Activated naive CD8-positive, alpha-beta T cell treated with anti-CD3 and anti-CD28 coated beads for 36 hours (primary cell): ENCODE data around the gene TGIF2. TPM values are rescaled to one million over a fixed set of nuclear protein-coding genes. Genes with fewer than 3 reads are reported as not detected.
A peak's percentile ranks its signal among the peaks of the same experiment; 100 is the strongest.
"Not testable (repeated sequence)": the region's sequence is repeated elsewhere in the genome, so short reads cannot be mapped to it uniquely, and the experiment has no call there.

Experiments
- DNase-seq: peaks from one replicate; pipeline ENCODE4 v3.0.0; 2021
- H3K27ac Mint-ChIP-seq: one replicate; pipeline ENCODE4 v1.8.0; 2022; ENCODE audit warnings: mild to moderate bottlenecking, moderate library complexity, mixed read lengths
- H3K27me3 Mint-ChIP-seq: one replicate; pipeline ENCODE4 v1.8.0; 2022; ENCODE audit warnings: mild to moderate bottlenecking, mixed read lengths
- H3K36me3 Mint-ChIP-seq: one replicate; pipeline ENCODE4 v1.8.0; 2021; ENCODE audit warnings: mild to moderate bottlenecking, mixed read lengths
- H3K4me1 Mint-ChIP-seq: one replicate; pipeline ENCODE4 v1.8.0; 2021; ENCODE audit warnings: mixed read lengths
- H3K4me3 Mint-ChIP-seq: one replicate; pipeline ENCODE4 v1.8.0; 2022; ENCODE audit warnings: mild to moderate bottlenecking, moderate library complexity, mixed read lengths
- H3K9me3 Mint-ChIP-seq: one replicate; pipeline ENCODE4 v1.8.0; 2022; ENCODE audit warnings: mixed read lengths
- total RNA-seq, 2 experiments: library from RNA; stranded (reverse); gene quantifications; one replicate each; pipeline ENCODE4 v1.2.3, GENCODE V29; 2021

TGIF2 gene
- total RNA-seq, 2 experiments from 2014 or later = 52.1 to 54.0 TPM

DNA sequence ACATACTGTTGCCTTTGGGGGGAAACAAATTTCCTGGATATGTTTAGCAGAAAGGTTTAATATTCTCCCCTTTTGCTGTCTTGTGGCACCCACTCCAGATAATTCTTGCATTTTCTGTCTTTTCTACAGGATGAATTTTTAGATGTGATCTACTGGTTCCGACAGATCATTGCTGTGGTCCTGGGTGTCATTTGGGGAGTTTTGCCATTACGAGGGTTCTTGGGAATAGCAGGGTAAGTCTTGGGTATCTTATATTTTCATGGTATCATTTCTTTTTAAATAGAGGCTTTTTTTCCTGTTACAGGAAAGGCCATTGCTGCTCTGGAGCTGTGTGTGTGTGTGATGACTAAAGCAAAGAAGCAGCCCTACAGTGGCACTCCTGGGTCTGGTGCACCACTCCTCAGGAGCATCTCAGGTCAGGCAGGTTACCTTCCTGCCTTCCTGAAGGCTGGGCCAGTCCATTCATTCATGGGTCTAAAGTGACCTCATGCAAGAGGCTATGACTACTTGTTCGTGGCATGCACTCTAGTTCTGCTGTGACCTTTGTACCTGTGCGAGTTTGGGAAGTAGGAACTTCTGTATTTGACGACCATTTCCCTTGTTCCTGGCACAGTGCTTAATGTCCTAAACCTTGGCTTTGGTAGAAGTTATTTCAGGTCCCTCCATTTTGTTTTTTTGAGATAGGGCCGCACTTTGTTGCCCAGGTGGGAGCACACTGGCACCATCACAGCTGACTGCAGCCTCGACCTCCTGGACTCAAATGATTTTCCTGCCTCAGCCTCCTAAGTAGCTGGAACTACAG lies 34.4 kb downstream of the TGIF2 start:
- Mint-ChIP-seq H3K36me3 (peaks cover 35% of the 10 kb centered on the region), H3K27me3 (no peaks in the 10 kb centered on the region), H3K4me3 (peak overlapping the region; percentile 99), H3K9me3 (no peaks in the 10 kb centered on the region), H3K4me1 (peaks cover 25% of the 10 kb centered on the region), H3K27ac (peak overlapping the region; percentile 94)
- no peak for DNase-seq

DNA sequence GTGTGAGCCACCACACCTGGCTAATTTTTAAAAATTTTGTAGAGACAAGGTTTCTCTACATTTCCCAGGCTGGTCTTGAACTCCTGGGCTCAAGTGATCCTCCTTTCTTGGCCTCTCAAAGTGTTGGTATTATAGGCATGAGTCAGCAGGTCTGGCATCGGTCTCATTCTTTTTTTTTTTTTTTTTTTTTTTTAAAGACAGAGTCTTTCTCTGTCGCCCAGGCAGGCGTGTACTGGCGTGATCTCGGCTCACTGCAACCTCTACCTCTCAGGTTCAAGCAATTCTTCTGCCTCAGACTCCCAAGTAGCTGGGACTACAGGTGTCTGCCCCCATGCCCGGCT lies 35.0 kb downstream of the TGIF2 start:
- peak overlapping the region; percentile 94 for H3K27ac Mint-ChIP-seq

DNA sequence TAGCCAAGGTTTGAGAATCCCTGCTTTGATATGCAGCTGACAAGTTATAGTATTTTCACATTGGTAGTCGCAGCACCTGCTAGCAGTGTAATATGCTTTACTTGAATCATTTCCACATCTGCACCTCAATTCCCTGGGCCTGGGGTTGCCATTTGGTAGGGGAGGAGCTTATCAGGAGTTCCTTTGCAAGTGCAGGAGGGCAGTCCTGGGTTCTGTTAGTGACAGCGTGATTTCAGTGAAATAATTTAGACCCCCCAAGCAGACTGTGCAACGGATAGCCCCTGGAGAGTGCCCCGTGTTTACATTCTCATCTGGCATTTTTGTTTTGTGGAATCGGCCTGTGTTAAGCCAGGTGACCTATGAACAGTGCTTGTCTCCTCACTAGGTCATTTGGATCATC lies 38.2 kb downstream of the TGIF2 start:
- Mint-ChIP-seq H3K36me3 (peaks cover 39% of the 10 kb centered on the region), H3K9me3 (no peaks in the 10 kb centered on the region), H3K4me1 (peaks cover 19% of the 10 kb centered on the region), H3K27me3 (no peaks in the 10 kb centered on the region), H3K4me3 (no peak overlapping the region), H3K27ac (peak overlapping the region; percentile 25)
- no peak for DNase-seq

More for the DNA sequence above, 35.0 kb downstream of the TGIF2 start:
- H3K4me1 Mint-ChIP-seq = peaks cover 25% of the 10 kb centered on the region
- not testable (repeated sequence) for H3K27me3 Mint-ChIP-seq, H3K4me3 Mint-ChIP-seq, H3K9me3 Mint-ChIP-seq, DNase-seq
- peaks cover 35% of the 10 kb centered on the region for H3K36me3 Mint-ChIP-seq

DNA sequence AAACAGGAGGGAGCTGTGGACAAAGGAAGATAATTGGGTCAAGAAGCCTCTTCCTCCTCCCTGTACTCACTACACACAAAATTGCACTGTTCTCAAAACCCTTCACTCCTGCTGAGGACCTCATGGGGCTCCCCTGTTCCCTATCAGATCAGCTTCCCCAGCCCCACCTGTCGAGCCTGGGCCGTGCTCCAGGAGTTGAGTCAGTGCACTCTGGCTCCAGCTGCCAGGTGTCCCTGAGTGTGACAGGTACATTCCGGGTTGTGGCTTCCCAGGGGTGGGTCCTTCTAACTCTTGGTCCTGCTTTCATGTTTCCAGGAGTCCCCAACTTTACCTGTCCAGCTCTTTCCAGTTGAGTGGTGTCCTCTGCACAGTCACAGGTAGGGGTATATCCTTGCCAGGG lies 40.6 kb downstream of the TGIF2 start:
- DNase-seq = no peak
- no peak overlapping the region for H3K4me3 Mint-ChIP-seq
- no peak overlapping the region for H3K27ac Mint-ChIP-seq
- no peaks in the 10 kb centered on the region for H3K9me3 Mint-ChIP-seq
- H3K36me3 Mint-ChIP-seq = peaks cover 27% of the 10 kb centered on the region
- peaks cover 5% of the 10 kb centered on the region for H3K4me1 Mint-ChIP-seq
- H3K27me3 Mint-ChIP-seq = no peaks in the 10 kb centered on the region

DNA sequence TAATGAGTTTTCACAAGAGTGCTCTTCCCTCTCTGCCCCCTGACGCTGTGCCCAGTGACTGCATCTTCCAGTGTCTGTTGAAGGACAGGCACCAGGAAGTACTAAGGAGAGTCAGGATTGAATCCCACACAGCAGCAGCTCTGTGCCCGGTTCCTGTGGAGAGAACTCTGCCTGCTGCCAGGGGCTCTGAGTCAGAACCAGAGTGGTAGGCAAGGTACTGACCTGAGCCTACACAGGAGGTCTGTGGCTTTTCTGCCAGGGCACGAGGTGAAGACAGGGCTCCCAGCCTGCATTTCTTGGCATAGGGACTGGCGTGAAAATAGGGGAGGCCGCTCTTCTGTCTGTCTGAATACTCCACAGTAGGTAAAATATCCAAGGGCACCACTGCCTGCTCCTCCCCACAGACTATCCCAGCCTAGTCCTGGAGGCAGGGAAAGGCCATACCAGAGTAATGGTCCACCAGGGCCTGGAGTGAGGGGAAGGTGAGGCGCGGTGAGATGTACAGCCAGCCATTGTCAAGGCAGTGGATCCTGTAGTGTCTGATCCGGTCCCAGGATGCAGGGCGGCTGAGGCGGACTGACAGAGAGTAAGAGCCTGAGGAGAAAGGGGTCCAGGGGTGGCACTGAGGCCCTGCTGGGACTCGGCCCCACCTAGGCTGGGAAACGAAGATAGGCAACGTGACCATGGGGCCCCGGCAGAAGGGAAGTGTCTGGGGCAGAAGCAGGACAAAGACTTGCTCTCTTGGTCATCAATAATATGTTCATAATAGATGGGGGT lies 41.6 kb downstream of the TGIF2 start:
- no peak for DNase-seq
- Mint-ChIP-seq H3K36me3 (peaks cover 19% of the 10 kb centered on the region), H3K27ac (peak overlapping the region; percentile 36), H3K9me3 (no peaks in the 10 kb centered on the region), H3K4me1 (peaks cover 5% of the 10 kb centered on the region), H3K4me3 (no peak overlapping the region), H3K27me3 (no peaks in the 10 kb centered on the region)

DNA sequence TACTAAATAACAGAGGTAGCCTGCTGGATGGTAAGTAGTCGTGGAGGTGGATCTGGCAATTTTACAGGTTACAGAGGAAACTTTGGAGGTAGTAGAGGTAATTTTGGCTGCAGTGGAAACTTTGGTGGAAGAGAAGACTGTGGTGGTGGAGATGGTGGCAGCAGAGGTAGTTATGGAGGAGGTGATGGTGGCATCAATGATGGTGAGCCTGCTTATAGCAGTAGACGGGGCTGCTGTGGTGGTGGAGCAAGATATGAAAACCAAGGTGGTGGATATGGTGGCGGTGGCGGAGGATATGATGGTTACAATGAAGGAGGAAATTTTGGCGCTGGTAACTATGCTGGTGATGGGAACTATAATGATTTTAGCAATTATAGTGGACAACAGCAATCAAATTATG lies 47.5 kb downstream of the TGIF2 start:
- Mint-ChIP-seq H3K27me3 (no peaks in the 10 kb centered on the region), H3K36me3 (peaks cover 27% of the 10 kb centered on the region), H3K4me1 (peaks cover 20% of the 10 kb centered on the region), H3K4me3 (no peak overlapping the region), H3K27ac (peak overlapping the region; percentile 36), H3K9me3 (no peaks in the 10 kb centered on the region)
- DNase-seq = no peak

DNA sequence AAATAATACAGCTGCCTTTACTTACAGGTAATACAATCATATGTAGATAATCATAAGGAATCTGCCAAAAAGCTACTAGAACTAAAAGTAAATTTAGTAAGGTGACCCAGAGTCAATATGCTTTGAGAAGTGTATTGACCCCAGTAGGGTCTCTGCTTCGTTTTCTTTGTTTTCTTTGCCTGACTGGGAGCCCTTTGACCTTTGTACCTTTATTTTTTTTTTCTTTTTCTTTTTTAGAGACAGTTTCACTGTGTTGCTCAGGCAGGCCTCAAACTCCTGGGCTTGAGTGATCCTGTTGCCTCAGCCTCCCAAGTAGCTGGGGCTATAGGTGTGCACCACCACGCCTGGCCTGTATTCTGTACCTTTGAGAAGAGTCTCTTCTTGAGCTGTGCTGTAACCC lies 50.0 kb downstream of the TGIF2 start:
- peaks cover 26% of the 10 kb centered on the region for H3K4me1 Mint-ChIP-seq
- no peaks in the 10 kb centered on the region for H3K27me3 Mint-ChIP-seq
- no peaks in the 10 kb centered on the region for H3K9me3 Mint-ChIP-seq
- peak overlapping the region; percentile 63 for H3K27ac Mint-ChIP-seq
- peaks cover 39% of the 10 kb centered on the region for H3K36me3 Mint-ChIP-seq
- DNase-seq = no peak
- H3K4me3 Mint-ChIP-seq = no peak overlapping the region

DNA sequence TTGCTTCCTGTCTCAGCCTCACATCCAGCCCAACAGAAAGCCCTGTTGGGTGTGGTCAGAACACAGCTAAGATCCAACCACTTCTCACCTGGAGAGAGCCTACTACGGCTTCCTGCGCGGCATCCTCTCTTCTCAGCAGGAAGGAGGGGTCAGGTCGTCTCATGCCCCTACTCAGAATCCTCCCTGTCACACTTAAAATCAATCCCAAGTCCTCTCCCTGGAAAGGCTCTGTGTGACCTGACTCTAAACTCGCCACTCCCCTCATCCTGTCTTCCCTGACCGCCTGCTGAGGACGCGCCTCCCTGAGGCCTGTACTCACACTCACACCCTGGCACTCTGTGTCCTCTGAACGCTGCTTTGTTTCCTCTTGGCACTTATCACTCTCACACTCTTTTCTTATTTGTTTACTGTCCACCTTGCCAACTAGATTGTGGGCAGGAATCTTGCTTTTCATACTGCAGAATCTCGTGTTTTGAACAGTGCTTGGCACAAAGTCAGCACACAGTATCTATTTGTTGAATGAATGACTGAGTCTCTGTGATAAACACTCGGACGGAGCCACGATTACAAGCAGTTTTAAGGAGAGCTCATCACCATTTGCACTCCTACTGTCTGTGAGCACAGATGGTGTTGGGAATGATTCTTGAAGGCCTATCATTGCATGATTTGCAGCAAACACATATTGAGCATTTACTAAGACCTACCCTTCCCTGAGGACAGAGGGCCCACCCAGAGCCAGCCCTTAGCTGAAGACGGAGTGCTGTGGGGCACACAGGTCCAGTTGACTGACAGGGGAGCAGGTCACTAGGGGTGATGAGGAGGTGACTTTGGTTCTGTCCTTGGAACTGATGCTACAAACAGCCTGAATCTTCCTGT lies 50.9 kb downstream of the TGIF2 start:
- Mint-ChIP-seq H3K27ac (peak overlapping the region; percentile 63), H3K4me3 (no peak overlapping the region), H3K9me3 (no peaks in the 10 kb centered on the region), H3K4me1 (peaks cover 29% of the 10 kb centered on the region), H3K36me3 (peaks cover 43% of the 10 kb centered on the region), H3K27me3 (no peaks in the 10 kb centered on the region)
- DNase-seq = no peak

DNA sequence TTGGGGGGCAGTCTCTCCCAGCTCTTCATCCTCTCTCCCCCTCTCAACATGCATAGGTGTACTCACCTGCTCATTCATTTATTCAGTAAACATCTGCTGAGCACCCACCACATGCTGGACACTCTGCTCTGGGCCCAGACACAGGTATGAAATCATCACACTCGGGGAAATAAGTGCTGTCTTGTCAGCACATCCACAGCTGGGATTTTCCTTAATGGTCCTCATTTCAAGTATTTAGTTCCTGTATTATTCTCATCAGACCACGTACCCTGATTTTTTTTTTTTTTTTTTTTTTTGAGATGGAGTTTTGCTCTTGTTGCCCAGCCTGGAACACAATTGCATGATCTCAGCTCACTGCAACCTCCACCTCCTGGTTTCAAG lies 51.5 kb downstream of the TGIF2 start:
- H3K4me3 Mint-ChIP-seq = no peak overlapping the region
- H3K4me1 Mint-ChIP-seq = peaks cover 35% of the 10 kb centered on the region
- DNase-seq = no peak
- H3K27me3 Mint-ChIP-seq = no peaks in the 10 kb centered on the region
- peaks cover 46% of the 10 kb centered on the region for H3K36me3 Mint-ChIP-seq
- H3K9me3 Mint-ChIP-seq = no peaks in the 10 kb centered on the region
- H3K27ac Mint-ChIP-seq = no peak overlapping the region

DNA sequence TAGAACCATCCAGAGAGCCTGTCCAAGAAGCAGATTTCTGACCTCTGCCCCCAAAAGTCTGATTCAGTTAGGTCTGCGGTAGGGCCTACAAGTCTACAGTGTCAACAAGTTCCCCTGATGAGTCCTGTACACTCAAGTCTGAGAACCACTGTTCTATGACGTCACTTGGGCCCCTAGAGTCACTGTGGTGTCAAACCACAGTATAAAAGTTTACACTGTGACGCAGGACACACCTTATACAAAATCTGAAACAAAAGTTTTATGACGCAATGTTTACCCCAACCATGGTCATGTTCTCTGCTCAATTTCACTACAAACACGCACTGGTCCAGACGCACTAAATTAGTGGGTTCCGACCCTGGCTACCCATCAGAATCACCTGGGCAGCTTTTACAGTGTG lies 54.7 kb downstream of the TGIF2 start:
- no peak for DNase-seq
- Mint-ChIP-seq H3K4me1 (peaks cover 47% of the 10 kb centered on the region), H3K9me3 (no peaks in the 10 kb centered on the region)

DNA sequence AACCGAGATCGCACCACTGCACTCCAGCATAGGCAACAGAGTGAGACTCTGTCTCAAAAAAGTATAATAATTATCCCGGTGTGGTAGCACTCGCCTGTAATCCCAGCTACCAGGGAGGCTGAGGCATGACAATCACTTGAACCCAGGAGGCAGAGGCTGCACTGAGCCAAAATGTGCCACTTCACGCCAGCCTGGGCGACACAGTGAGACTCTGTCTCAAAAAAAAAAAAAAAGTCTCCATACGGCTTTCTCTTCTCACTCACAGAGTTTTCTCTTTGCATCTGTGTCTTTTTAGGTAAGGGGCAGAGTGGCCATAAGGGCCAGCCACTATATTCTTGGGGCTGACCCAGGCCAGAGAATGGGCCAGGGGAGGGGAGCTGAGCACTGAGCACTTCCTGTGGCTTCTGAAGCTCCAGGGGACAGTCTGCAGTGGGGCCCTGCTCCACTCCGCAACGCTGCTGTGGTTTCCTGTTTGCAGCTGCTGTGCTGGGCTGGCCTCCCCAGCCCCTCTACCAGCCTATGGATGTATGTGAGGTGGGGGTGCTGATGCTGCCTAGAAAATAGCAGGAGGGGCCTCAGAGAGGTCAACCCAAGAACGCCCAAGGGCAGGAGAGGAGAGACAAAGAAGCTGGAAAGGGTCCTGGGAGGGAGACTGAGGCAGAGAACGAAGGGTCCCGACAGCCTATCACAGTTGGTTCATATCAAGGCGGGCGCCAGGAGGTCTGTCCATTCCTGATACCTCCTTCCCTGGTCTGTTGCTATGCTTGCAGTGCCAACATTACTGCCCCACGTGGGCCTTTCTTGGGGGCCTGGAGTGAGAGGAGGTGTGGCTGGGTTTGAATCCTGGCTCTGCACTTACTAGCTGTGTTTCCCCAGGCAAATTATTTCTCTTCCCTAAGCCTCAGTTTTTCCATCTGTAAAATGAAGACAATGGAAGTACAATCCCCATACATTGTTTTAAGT lies 56.6 kb downstream of the TGIF2 start:
- Mint-ChIP-seq H3K27me3 (no peaks in the 10 kb centered on the region), H3K4me1 (peaks cover 36% of the 10 kb centered on the region), H3K4me3 (peak overlapping the region; percentile 61), H3K36me3 (peaks cover 42% of the 10 kb centered on the region), H3K27ac (peak overlapping the region; percentile 93), H3K9me3 (no peaks in the 10 kb centered on the region)
- DNase-seq = peak; percentile 52

More for the DNA sequence above, 54.7 kb downstream of the TGIF2 start:
- Mint-ChIP-seq H3K4me3 (no peak overlapping the region), H3K27me3 (no peaks in the 10 kb centered on the region), H3K27ac (peak overlapping the region; percentile 72), H3K36me3 (peaks cover 51% of the 10 kb centered on the region)

DNA sequence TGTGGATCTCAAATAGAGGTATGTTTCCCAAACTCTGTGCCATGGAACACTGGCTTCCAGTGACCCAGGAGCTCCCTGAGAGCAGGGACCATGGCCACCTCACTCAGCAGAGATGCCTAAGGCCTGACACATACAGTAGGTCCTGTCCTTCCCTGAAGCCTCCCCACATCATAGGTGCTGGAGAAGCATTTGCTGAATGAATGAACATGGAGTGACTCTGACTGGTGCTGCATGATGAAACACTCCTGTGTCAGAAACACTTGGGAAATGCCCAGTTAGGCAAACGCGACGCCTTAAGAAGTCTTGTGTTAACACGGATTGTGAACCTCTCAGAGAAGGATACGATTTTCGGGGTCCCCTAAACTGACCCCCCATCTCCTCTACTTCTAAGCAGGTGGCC lies 58.2 kb downstream of the TGIF2 start:
- Mint-ChIP-seq H3K4me1 (peaks cover 36% of the 10 kb centered on the region), H3K4me3 (no peak overlapping the region), H3K27me3 (no peaks in the 10 kb centered on the region), H3K27ac (peak overlapping the region; percentile 44), H3K9me3 (no peaks in the 10 kb centered on the region), H3K36me3 (peaks cover 38% of the 10 kb centered on the region)
- no peak for DNase-seq

DNA sequence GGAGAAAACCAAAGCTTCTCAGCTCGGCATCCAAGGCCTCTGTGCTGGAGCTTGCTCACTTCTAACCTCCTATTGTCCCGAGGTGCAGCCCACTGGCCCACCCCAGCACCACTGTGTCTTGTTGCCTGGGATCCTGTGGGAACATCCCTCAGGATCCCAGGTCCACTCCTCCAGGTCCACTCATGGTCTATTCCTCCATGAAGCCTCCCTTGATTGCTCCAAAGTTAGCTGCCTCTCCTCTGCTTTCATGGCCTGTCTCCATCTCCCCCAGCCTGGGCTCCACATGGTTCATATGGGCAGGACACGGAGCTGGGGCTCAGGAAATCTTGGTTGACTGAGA lies 58.7 kb downstream of the TGIF2 start:
- Mint-ChIP-seq H3K4me1 (peaks cover 36% of the 10 kb centered on the region), H3K36me3 (peaks cover 36% of the 10 kb centered on the region), H3K27ac (peak overlapping the region; percentile 44), H3K27me3 (no peaks in the 10 kb centered on the region), H3K4me3 (no peak overlapping the region), H3K9me3 (no peaks in the 10 kb centered on the region)
- DNase-seq = no peak
